EH (cell line): Measurements from ENCODE around the gene KIF3C.
"Not testable (repeated sequence)": the region's sequence is repeated elsewhere in the genome, so short reads cannot be mapped to it uniquely, and the experiment has no call there.

ENCODE experiments used
- DNase-seq: peaks from one replicate; pipeline ENCODE4 v3.0.0-alpha.2; 2015; ENCODE audit warnings: low read depth

The KIF3C gene

DNA sequence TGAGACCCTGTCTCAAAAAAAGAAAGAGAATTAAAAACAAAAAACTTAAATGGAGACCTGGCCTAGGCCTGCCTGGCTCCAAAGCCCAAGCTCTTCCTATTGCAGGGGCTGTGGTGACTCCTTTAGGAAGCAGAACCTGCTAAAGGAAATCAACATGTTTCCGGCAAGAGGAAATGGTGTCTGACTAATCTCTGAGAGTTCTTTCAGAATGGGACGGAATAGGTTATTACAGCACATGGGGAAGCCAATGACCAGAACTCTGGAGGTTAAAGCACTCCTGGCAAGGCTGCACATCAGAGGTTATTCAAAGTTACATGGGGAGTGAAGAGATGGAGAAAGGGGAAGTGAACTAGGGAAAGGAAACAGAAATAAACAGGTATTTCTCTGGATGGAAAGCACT, 21.4 kb downstream of the KIF3C start:
- peak; percentile 45 for DNase-seq

DNA sequence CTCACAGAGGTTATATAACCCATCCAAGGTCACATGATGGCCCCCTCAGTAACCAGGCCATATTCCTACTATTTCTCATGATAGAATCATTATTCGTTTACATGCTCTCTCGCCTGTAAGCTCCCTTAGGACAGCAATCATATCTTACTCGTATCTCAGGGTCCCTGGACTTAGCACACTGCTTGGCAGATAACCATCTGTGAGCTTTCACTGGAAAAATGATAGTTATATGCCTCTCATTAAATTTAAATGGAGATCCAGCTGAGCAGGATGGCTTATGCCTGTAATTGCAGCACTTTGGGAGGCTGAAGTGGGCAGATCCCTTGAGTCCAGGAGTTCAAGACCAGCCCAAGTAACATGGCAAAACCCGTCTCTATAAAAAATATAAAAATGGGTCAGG, 21.9 kb downstream of the KIF3C start:
- no peak for DNase-seq

DNA sequence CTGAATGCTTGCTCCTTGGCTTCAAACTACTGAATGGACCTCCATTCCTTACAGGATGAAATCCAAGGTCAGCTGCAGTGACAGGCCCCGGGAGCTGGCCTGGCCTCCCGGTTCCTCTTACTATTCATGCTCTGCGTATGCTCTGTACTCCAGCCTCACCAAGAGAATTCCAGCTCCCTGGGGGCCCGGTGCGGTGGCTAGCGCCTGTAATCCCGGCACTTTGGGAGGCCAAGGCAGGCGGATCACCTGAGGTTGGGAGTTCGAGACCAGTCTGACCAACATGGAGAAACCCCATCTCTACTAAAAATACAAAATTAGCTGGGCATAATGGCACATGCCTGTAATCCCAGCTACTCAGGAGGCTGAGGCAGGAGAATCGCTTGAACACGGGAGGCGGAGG, 23.7 kb downstream of the KIF3C start:
- DNase-seq: not testable (repeated sequence)

DNA sequence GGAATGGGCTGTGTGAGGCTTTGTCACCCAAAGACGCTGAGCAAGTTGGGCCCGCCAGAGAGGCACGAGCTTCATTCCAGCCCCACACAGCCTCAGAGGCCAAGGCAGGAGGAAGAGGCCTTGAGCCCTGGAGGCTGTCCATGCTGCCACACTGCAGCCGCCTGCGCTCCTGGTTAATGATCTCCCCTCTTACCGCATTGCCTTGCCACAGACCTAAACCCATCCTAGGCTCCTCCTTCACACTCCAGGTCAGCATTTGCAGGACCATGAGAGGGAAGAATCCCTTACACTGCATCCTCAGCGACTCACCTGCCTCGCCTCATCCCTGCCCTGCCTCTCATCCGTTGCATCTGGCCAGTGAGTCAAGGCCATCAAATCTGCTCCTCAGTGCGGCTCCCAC, 24.6 kb downstream of the KIF3C start:
- DNase-seq: no peak

- no peak for DNase-seq
Observed at GRCh38 chr2:25955869-25956535, 26.3 kb downstream of the KIF3C start.

GRCh38 chr2:25955036-25955435, 27.3 kb downstream of the KIF3C start:
- peak; percentile 44 for DNase-seq

DNA sequence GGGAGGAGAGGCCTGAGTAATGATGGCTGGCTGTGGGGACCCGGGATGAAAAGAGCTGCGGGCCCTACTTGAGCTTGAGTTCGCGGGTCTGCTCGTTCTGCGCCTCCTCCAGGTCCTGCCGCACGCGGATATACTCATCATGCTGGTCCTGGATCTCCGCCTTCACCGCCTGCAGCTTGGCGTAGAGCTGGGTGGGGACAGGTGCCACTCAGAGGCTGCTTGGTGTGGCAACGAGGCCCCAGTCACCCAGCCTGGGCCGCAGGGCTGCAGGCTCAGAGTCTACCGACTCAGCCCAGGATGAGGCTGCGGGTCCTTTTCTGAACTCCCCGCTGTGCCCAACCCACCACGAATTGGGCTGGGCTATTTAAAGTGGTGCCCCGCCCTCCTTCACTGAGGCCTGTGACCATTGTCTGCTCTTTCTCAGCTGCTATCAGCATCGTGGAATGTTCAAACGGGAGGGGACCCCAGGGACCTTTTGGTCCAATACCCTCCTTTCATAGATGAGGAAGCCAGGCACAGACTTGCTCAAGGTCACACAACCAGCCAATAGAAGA, 28.0 kb downstream of the KIF3C start:
- DNase-seq: no peak

DNA sequence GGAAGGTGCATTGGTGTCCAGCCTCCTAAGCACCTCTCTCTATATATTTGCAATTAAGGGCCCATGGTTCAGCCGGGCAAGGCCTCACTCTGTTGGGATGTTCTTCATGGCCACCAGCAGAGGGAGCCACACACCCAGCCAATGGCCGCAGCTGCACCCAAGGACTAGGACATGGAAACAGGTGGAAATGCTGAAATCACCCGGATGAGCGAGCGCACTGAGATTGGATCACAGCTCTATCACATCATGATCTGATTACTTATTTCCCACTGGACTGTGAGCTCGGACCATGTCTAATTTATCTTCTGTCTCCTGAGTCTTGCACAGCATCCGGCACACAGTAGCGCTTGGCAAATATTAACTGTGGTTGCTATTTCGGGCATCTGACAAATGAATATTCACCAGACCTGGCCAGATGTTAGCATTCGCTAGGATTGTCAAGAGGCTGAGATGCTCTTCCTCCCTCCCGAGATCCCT, 31.2 kb downstream of the KIF3C start:
- peak; percentile 80 for DNase-seq

DNA sequence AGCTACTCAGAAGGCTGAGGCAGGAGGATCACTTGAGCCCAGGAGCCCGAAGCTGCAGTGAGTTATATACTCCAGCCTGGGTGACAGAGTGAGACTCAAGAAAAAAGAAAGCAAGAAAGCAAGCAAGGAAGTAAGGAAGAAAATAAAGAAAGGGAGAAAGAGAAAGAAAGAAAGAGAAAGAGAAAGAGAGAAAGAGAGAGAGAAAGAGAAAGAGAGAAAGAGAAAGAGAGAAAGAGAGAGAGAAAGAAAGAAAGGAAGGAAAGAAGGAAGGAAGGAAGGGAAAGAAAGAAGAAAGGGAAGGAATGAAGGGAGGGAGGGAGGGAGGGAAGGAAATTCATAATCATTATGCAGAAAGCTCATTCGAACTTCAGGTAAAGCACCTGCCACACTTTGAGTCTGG, 33.9 kb downstream of the KIF3C start:
- no peak for DNase-seq

- no peak for DNase-seq
Observed at GRCh38 chr2:25941042-25941441, 41.3 kb downstream of the KIF3C start.

DNA sequence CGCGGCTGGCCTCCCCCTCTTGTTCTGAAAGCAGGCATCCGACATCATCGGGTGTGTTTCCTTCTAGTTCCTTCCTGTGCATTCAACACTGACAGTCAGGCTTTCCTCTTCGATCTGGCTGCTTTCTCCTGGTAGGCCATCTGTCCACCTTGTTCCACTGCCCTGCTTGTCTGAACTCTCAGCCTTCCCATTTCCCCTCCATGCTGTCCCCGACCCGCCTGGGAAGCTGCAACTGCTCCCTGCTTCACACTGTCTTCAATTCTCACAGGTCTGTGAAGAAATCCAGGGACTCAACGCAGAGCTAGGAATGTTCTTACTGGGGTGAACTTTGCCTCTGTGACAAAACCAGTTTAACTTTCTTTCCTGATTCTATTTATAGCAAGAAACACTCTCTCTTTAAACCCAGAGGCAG, 43.0 kb downstream of the KIF3C start:
- DNase-seq: no peak

DNA sequence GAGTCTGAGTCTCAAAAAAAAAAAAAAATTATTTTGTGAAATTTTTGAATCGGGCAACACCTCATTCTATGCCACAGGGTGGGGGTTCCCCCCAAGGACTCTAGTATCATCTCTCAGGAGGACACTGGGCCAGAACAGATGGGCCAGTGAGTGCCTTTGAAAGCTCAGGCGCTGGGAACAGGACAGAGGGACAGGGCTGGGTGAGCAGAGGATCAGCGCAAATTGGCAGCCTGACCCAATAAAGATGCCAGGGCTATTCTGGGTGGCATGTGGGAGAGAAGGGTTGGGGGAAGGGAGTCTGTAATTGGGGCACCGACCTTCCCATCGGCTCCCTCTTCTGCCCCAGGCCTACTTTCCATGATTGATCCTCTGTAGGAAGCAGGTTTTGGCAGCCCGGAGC, 44.0 kb downstream of the KIF3C start:
- DNase-seq: no peak

- no peak for DNase-seq
Observed at GRCh38 chr2:25936889-25937545, 45.3 kb downstream of the KIF3C start.

GRCh38 chr2:25933622-25934021, 48.7 kb downstream of the KIF3C start:
- DNase-seq: no peak

DNA sequence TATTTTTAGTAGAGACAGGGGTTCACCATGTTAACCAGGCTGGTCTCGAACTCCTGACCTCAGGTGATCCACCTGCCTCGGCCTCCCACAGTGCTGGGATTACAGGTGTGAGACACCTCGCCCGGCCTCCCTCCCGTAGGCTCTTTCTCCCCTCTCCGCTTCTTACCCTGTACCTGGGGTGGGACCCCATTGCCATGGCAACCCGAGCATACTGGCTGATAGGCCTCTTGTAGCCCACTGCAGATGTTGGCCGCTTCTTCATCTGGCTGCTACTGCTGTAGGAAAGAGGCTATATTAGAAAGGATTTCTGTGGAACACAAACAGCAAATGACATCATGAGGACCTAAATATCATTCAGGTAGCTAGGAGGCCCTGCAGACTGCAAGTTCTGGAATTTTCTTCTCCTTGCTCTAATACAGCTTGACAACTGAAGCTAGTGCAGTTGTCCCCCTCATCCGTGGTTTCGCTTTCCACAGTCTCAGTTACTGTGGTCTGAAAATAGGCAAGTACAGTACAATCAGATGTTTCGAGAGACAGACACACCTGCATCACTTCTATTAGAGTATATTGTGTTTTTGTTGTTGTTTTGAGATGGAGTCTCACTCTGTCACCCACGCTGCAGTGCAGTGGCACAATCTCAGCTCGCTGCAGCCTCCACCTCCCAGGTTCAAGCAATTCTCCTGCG, 52.4 kb downstream of the KIF3C start:
- DNase-seq: no peak

GRCh38 chr2:25928668-25929067, 53.6 kb downstream of the KIF3C start:
- DNase-seq: no peak

DNA sequence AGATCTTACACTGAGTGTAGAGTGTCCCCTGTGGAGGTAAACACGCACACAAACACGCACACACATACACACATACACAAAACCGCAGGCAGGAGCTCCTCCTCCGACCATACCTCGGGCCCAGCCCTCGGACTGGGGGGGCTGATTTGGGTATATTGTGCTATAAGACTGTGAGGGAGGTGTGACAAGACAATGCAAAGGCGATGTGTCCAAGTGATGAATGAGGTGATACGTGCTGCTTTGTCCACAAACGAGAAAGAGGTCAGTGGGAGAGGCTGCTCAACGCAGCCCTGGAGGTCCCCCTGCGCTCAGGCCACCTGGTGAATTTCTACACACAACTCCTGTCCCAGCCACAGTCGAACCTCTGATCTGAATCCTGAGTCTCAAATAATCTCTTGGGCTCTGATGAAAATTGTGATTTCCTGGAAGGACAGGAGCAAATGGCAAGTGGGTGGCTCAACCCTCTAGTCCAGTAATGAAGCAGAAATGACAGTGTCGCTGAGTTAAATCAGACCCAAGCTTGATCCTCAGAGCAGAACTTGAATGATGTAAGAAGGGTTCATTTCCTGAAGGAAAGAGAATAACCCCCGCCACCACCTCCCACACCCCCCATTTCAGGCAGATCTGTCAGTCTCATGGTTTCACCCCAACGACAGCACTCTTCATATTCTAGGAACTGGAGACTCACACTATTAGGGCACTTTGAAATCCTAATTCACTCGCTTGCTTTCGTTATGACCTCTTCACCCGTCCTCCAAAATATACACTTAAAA, 55.1 kb downstream of the KIF3C start:
- no peak for DNase-seq

DNA sequence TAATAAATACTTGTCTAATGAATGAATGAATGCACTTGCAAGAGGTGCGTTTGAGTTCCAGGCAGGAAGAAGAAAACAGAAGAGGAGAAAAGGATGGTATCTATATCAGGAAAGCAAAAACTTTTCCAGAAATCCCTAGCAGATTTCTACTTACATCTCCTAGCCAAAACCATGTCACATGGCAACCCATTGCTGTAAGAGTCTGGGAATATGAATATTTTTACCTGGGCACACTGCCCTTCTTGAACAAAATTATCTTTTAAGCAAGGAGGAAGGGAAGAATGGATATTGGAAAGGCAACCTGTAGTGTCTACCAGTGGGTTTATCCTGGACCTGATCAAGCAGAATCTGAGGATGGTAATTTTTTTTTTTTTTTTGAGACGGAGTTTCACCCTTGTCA, 59.8 kb downstream of the KIF3C start:
- no peak for DNase-seq

GRCh38 chr2:25920786-25921415, 61.4 kb downstream of the KIF3C start:
- DNase-seq: no peak

GRCh38 chr2:25920336-25920735, 62.0 kb downstream of the KIF3C start:
- DNase-seq: peak; percentile 75

DNA sequence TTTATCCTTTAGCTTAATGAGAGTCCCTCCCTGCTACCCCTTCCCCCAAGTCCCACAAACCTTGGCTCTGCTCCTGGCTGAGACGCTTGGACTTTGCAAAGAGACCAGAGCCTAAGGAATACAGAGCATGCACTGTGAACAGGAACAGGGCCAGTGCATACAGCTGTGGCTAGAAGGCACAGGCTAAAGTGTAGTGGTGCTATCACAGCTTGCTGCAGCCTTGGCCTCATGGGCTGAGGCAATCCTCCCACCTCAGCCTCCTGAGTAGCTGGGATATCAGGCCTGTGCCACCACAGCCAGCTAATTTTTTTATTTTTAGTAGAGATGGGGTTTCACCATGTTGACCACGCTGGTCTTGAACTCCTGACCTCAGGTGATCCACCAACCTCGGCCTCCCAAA, 64.5 kb downstream of the KIF3C start:
- DNase-seq: no peak

DNA sequence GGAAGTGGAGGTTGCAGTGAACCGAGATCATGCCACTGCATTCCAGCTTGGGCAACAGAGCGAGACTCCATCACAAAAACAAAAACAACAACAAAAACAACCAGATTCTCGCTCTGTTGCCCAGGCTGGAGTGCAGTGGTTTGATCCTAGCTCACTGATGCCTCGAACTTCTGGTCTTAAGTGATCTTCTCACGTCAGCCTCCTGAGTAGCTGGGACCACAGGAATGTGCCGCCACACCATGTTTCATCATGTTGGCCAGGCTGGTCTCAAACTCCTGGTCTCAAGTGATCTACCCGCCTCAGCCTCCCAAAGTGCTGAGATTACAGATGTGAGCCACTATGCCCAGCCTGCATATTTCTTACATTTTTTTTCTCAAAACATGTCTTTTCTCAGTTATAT, 64.9 kb downstream of the KIF3C start:
- DNase-seq: peak; percentile 44
